Measurements from ENCODE around the gene CMC2.

Gene CMC2

GRCh38 chr16:80974649-80975376 is 31.9 kb downstream of the CMC2 start:
- no peak for DNase-seq (ENCODE audit: low read depth in 2 of 2)

DNA sequence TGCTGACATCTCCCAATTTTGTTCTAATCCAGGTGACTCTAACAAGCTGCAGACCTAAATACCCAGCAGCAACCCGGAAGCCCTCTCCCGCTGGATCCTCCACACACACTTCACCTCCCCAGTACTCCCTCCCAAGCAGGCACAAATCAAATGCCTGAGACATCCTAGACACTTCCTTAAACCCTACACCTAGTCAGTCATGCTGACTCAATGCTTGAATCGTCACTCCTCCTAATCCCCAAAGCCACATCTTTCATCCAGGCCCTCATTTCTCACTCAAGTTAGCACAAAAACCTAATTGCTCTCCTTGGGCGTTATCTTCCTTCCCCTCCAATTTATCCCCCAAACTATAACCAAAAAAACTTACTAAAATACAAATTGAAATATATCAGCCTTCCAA is 32.7 kb downstream of the CMC2 start:
- DNase-seq (ENCODE audit: low read depth in 2 of 2) = no peak

DNA sequence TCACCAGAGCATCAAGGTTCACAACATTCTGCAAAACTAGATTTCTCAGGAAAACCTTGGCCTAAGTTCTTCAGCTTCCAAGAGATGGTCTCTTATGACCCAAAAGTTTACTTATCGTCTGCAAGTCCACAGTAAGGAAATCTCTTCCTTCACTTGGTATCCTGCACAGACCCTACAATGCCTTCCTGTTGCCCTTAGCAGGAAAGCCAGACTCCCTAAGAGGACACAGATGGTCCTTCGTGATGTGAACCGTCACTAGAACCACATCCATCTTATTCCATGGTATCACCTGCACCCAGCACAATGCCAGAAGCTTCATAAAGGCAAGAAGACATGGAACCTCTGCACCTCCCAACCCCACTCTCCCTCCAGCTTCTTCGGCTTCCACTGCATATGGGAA is 34.1 kb downstream of the CMC2 start:
- no peak for DNase-seq (ENCODE audit: low read depth in 2 of 2)

GRCh38 chr16:80971819-80972218 is 34.9 kb downstream of the CMC2 start:
- no peak for DNase-seq (ENCODE audit: low read depth in 2 of 2)

- no peak for DNase-seq (ENCODE audit: low read depth in 2 of 2)
These were observed 37.6 kb downstream of the CMC2 start for GRCh38 chr16:80969114-80969484.

- DNase-seq (ENCODE audit: low read depth in 2 of 2) = no peak
These were observed 38.1 kb downstream of the CMC2 start for GRCh38 chr16:80968386-80969113.

DNA sequence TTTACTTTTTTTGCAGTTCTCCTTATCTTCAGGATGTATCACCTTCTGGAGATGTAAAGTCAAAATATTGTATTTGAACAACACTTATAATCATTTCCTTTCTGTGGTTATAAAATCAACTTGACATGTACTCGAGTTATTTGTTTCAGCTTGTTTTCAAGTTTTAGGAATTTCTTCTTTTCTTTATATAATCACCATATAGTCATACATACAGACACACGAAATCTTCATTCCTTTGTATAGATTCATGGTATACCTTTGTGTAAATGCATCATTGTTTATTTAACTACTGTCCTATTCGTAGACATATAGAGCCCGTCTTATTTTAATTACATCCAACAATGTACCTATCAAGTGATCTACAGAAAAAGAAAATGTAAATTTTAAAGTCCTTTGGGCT is 40.1 kb downstream of the CMC2 start:
- DNase-seq (ENCODE audit: low read depth in 2 of 2) = no peak

GRCh38 chr16:80964351-80964750 is 42.3 kb downstream of the CMC2 start:
- no peak for DNase-seq (ENCODE audit: low read depth in 2 of 2)

DNA sequence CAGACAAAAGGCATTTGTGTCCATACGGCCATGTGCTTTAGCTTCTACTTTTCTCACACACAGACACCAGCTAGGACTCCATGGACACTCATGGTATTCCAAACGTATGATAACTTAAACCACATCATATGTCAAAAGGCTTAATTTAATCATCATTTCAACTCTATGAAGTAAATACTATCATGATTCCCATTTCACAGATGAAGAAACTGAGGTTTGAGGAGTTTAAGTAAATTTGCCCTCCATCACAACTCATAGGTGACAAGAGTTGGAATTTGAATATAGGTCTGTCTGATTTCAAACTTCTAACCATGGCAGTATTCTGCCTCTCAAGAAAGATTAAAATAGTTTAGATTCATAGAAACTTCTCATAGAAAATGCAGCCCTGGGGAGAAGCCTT is 43.8 kb downstream of the CMC2 start:
- no peak for DNase-seq (ENCODE audit: low read depth in 2 of 2)

- DNase-seq (ENCODE audit: low read depth in 2 of 2) = no peak
These were observed 48.4 kb downstream of the CMC2 start for GRCh38 chr16:80958284-80958683.

DNA sequence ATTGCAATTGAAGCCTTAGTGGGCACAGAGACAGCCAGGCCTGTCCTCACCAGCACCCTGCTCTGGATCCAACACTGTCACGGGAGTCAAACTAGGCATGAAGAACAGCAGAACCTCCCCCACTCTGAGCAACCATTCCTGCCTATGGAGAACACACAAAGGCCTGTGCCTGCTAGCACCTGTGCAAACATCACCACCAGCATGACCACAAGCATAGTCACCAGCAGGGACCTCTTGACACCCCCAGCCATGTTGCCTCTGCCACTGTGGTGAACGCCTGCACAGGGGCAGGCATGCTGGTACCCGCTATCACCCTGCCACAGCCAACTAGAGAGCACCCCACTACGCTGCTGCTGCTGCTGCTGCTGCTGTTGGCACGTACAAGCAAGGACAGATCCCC is 51.7 kb downstream of the CMC2 start:
- DNase-seq (ENCODE audit: low read depth in 2 of 2) = no peak

DNA sequence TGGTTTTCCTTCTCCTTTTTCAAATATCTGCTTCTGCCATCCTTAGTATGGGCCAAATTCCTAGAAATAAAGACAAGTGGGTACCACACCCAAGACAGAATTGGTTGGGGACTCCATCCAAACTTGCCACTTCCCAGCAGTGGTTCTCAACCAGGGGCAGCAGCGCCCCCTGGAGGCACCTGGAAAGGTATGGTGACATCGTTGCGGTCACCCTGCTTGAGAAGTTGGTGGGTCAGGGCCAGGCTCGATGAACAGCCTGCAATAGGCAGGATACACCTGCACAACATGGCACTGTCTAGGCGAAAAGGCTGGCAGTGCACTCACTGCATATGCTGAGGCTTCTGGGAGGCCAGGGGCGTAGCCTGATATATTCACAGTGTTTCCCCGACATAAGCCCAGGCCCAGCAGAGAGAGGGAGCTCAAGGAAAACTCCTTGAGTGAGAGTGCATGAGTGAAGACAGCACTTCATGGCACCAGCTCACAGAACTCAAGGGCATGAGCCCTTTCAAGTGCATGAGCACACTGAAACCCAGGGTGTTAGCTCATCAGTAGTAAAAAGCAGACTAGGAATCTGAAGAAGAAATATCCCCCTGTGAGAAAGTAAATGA is 57.7 kb downstream of the CMC2 start:
- DNase-seq (ENCODE audit: low read depth in 2 of 2) = peak; percentile 7 to 25

DNA sequence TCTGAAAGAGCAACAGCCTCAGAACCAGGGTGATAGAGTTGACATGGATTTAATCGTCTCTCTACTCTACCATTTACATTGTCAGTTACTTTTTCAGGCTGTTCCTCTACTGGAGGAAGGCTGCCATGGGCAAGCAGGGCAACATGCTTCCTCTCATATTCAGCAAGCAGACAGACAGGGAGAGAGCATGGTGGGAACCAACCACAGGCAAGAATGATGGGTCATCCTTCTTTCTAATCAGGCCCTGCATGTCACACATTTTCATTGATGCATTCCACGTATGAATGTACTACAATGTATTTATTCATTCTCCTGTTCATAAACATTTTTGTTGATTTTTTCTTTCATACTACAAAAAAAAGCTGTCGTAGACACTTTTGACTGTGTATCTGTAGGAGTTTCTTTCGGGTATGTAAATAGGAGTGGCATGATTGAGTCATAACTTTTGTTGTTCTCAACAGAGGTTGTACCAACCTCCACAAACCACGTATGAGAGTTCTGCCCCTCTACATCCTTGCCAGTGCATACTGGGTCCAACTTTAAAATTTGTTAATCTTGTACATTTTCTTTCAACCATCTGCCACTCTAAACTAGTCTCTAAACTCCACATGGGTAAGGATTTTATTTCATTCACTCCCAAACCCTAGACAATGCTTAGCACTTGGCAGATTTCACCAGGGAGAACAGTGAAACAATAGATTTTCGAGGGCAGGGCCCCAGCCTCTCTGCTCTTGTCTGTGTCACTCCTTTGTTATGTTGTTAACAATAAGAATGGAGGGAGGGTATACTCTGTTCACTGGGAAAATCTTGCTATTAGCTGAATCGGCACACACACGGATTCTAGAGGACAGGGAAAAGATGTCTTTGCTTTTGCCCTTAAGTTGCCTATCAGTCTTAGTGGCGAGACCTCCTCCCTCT is 58.7 kb downstream of the CMC2 start:
- no peak for DNase-seq (ENCODE audit: low read depth in 2 of 2)

GRCh38 chr16:80947239-80947638 is 59.4 kb downstream of the CMC2 start:
- DNase-seq (ENCODE audit: low read depth in 2 of 2) = no peak

- DNase-seq (ENCODE audit: low read depth in 2 of 2) = no peak
These were observed 60.2 kb downstream of the CMC2 start for GRCh38 chr16:80946481-80946880.

GRCh38 chr16:80940069-80940856 is 66.4 kb downstream of the CMC2 start:
- DNase-seq (ENCODE audit: low read depth in 2 of 2) = no peak

- DNase-seq (ENCODE audit: low read depth in 2 of 2) = no peak
These were observed 67.8 kb downstream of the CMC2 start for GRCh38 chr16:80938879-80939260.

DNA sequence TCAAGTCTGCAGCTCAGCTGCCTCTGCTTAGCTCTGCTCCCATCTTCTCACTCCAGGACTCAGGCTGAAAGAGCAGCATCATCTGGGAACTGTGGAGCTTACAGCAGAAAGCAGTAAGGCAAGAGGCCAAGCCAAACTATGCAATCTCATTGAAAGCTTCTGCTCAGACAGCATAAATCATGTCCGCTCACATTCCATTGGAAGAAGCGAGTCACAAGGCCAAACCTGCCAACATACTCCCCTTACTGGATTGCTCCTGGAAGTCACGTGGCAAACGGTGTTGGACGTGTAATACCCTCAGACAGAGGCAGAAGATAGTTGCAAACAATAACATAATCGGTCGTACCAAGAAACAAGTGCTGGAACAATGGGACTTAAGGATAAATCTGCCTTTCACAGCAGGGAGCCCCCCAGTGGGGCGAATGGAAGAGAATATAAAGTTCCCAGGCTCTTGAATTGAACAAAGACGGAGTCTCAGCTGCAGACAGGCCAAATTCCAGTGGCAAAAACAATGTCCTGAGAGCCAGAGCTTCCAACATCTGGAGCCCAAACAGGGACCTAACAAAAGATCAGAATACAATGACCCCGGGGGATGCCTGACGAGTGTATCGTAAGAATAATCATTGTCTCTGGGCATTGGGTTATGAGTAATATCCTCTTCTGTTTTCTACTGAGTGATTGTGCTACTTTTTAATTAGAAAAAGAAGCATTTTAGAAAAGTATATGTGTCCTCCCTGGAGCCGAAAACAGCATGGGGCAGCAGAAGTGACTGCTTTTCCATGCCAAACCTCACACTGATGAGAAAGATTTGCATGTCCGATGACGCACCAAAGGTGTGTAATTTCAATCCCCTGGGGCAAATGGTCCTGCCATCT is 68.4 kb downstream of the CMC2 start:
- no peak for DNase-seq (ENCODE audit: low read depth in 2 of 2)

DNA sequence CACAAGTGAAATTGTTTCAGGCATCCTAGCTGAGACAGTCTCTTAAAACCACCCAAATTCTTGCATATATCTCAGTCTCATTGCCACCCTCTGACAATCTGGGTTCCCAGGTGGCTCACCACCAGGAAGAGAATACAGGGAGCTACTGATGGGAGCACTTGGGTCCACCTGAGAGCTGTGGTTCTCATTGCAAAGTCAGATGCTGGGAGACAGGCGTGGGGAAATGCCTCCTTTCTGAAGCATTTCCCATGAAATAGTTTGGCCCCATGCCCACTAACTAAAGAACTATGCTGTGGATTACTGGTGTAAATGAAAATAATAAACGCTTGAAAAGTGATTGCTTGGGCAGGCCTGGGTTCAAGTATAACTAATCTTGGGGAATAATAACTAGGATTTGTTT is 70.3 kb downstream of the CMC2 start:
- no peak for DNase-seq (ENCODE audit: low read depth in 2 of 2)

- DNase-seq (ENCODE audit: low read depth in 2 of 2) = no peak
These were observed 71.0 kb downstream of the CMC2 start for GRCh38 chr16:80935691-80936090.

Data from activated CD4-positive, alpha-beta T cell treated with anti-CD3 and anti-CD28 coated beads for 24 hours (primary cell).